Loucy (cell line): ENCODE measurements around the gene GUCA2A.

Experiments
- CTCF ChIP-seq: fragments of 200-600 bp; sonication (generic); conservative IDR thresholded peaks from 2 replicates; pipeline ENCODE4 v1.5.1; 2014; ENCODE audit warnings: mild to moderate bottlenecking, antibody characterized with exemption, low read length
- EZH2phosphoT487 ChIP-seq: fragments of 200-600 bp; IDR thresholded peaks from 2 replicates; pipeline ENCODE4 v1.6.1; 2018; ENCODE audit warnings: antibody characterized with exemption, mild to moderate bottlenecking, moderate library complexity, borderline replicate concordance

GRCh38 chr1:42206164-42206563, 41.6 kb upstream of the GUCA2A start:
- no peak for TF ChIP-seq CTCF
- no peak for TF ChIP-seq EZH2phosphoT487
